Measurements from ENCODE around the gene RNASE2. TPM values are rescaled to one million over a fixed set of nuclear protein-coding genes. Genes with fewer than 3 reads are reported as not detected.

The RNASE2 gene
- total and polyA plus RNA-seq, 2 donors (not counting 3 experiments of a cell fraction or from before 2014, with no cell fraction given): not detected

DNA sequence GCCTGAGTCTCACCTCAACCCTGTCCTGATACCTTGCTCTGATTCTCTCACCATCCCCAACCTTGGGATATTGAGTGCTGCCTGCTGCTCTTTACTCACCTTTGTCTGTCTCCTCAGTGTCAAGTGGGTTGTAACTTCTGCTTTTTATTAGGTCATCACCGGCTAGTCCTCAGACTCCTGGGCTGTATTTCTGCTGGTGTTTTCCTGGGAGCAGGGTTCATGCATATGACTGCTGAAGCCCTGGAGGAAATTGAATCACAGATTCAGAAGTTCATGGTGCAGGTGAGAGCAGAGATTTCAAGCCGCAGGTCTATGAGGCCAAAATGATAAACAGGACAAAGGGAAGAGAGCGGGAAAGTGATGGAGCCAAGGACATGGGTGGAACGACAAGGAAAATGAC is 44.3 kb downstream of the RNASE2 start:
- no peaks in the 10 kb centered on the region for H3K9me3 ChIP-seq (replicated peaks; ENCODE audit: control insufficient read depth, insufficient read depth, low read length)
- no peak overlapping the region for H3K9ac ChIP-seq (replicated peaks; ENCODE audit: extremely low read depth, insufficient read depth, low read length)
- H3K4me1 ChIP-seq (ENCODE audit: control insufficient read depth, extremely low read depth, insufficient read depth, low read length): no peaks in the 10 kb centered on the region
- H4K20me1 ChIP-seq (replicated peaks; ENCODE audit: control insufficient read depth, extremely low read depth, insufficient read depth, low read length): no peaks in the 10 kb centered on the region
- no peak for DNase-seq (ENCODE audit: low read depth, low spot score)
- H3K79me2 ChIP-seq (ENCODE audit: control insufficient read depth, insufficient read depth, low read length): no peaks in the 10 kb centered on the region
- intact Hi-C loops (cut with micrococcal nuclease): no loop called here
- ChIA-PET CTCF (interaction anchor here (0.7 to 3.4 kb wide), 4 partner anchors 15 to 41 kb away, joined by 3 to 23 read pairs (median 4); no protein-coding TSS in a partner anchor), POLR2A (no interaction called here)
- BruUV-seq (replicated peaks): no TSS peak
- FAIRE-seq: no peak
- TF ChIP-seq JUN (IDR thresholded peaks at IDR 0.05; ENCODE audit: borderline replicate concordance, insufficient read depth, insufficient read length, low read depth) (no peak), EZH2 (IDR thresholded peaks at IDR 0.05; ENCODE audit: borderline replicate concordance, low read depth, low read length, severe bottlenecking) (no peak), MYC (IDR thresholded peaks at IDR 0.05; ENCODE audit: low read depth, low read length) (no peak)
- TF ChIP-seq, protein P1, sequence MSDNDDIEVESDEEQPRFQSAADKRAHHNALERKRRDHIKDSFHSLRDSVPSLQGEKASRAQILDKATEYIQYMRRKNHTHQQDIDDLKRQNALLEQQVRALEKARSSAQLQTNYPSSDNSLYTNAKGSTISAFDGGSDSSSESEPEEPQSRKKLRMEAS (IDR thresholded peaks at IDR 0.05; ENCODE audit: insufficient read depth, insufficient read length): no peak
- H3K36me3 ChIP-seq (ENCODE audit: control insufficient read depth in 2 of 2, extremely low read depth in 1 of 2, insufficient read depth in 2 of 2, low read length in 2 of 2): peaks cover 10 to 14% of the 10 kb centered on the region in 2 experiments
- H3K4me3 ChIP-seq (replicated peaks in 1 of 3; ENCODE audit: insufficient read depth in 1 of 3, low read depth in 1 of 3, low read length in 3 of 3): no peak overlapping the region
- no peak overlapping the region for H3K4me2 ChIP-seq (ENCODE audit: insufficient read depth, low read length)
- H3K27ac ChIP-seq (ENCODE audit: insufficient read depth, low read depth, low read length): no peak overlapping the region
- no peaks in the 10 kb centered on the region for H3K27me3 ChIP-seq (ENCODE audit: control insufficient read depth in 2 of 2, insufficient read depth in 2 of 2, low read length in 2 of 2)
- dilution Hi-C loops (cut with MboI; ENCODE audit: extremely low pct_ligation_motif_present, low sequenced_read_pairs): no loop called here
- H2AFZ ChIP-seq (ENCODE audit: low read depth, low read length): no peak overlapping the region
- no peaks in the 10 kb centered on the region for H3K9me1 ChIP-seq (replicated peaks; ENCODE audit: control insufficient read depth, extremely low read depth, insufficient read depth, low read length)

- intact Hi-C loops (cut with micrococcal nuclease): no loop called here
- no peak overlapping the region for H3K4me2 ChIP-seq (ENCODE audit: insufficient read depth, low read length)
- DNase-seq (ENCODE audit: low read depth, low spot score) (no peak), FAIRE-seq (no peak)
- no peaks in the 10 kb centered on the region for H4K20me1 ChIP-seq (replicated peaks; ENCODE audit: control insufficient read depth, extremely low read depth, insufficient read depth, low read length)
- H2AFZ ChIP-seq (ENCODE audit: low read depth, low read length): no peak overlapping the region
- H3K9ac ChIP-seq (replicated peaks; ENCODE audit: extremely low read depth, insufficient read depth, low read length): no peak overlapping the region
- H3K4me3 ChIP-seq (replicated peaks in 1 of 3; ENCODE audit: insufficient read depth in 1 of 3, low read depth in 1 of 3, low read length in 3 of 3): no peak overlapping the region
- no peak for TF ChIP-seq MYC (IDR thresholded peaks at IDR 0.05; ENCODE audit: low read depth, low read length)
- TF ChIP-seq GATA2 (IDR thresholded peaks at IDR 0.05; ENCODE audit: insufficient read depth, insufficient read length, low read depth, low read length): no peak
- TF ChIP-seq, protein P1 (IDR thresholded peaks at IDR 0.05; ENCODE audit: insufficient read depth, insufficient read length): no peak
- POLR2A ChIA-PET: no interaction called here
- no TSS peak for BruUV-seq (replicated peaks)
- H3K36me3 ChIP-seq (ENCODE audit: control insufficient read depth in 2 of 2, extremely low read depth in 1 of 2, insufficient read depth in 2 of 2, low read length in 2 of 2): peaks cover 3 to 4% of the 10 kb centered on the region in 2 experiments
- H3K9me1 ChIP-seq (replicated peaks; ENCODE audit: control insufficient read depth, extremely low read depth, insufficient read depth, low read length): no peaks in the 10 kb centered on the region
- no peak overlapping the region for H3K27ac ChIP-seq (ENCODE audit: insufficient read depth, low read depth, low read length)
- H3K79me2 ChIP-seq (ENCODE audit: control insufficient read depth, insufficient read depth, low read length): no peaks in the 10 kb centered on the region
- no peaks in the 10 kb centered on the region for H3K27me3 ChIP-seq (ENCODE audit: control insufficient read depth in 2 of 2, insufficient read depth in 2 of 2, low read length in 2 of 2)
- CTCF ChIA-PET: interaction anchor here (1.1 to 1.4 kb wide), 2 partner anchors 14 to 67 kb away, joined by 3 to 5 read pairs; no protein-coding TSS in a partner anchor
- H3K9me3 ChIP-seq (replicated peaks; ENCODE audit: control insufficient read depth, insufficient read depth, low read length): no peaks in the 10 kb centered on the region
- no peaks in the 10 kb centered on the region for H3K4me1 ChIP-seq (ENCODE audit: control insufficient read depth, extremely low read depth, insufficient read depth, low read length)
- dilution Hi-C loops (cut with MboI; ENCODE audit: extremely low pct_ligation_motif_present, low sequenced_read_pairs): no loop called here
Measured at GRCh38 chr14:21001218-21001617, 45.9 kb downstream of the RNASE2 start.
